HL-60 (cell line): Measurements from ENCODE around the gene SMG1.

ENCODE experiments used
- DNase-seq, 2 experiments: peaks; one replicate each; pipeline ENCODE4 v3.0.0-alpha.2; 2010 to 2020; ENCODE audit warnings: low read depth in 1 of 2, low spot score in 1 of 2
- H3K27ac ChIP-seq: fragments of 250-450 bp; sonication (Bioruptor Pico); replicated peaks from 2 replicates; pipeline ENCODE4 v1.5.1; 2020; ENCODE audit warnings: mild to moderate bottlenecking, moderate library complexity
- H3K27me3 ChIP-seq: fragments of 250-450 bp; sonication (Bioruptor Pico); 2 replicates; pipeline ENCODE4 v1.5.1; 2021; ENCODE audit warnings: mild to moderate bottlenecking, moderate library complexity; ENCODE audit not compliant: insufficient read depth, poor library complexity, severe bottlenecking
- H3K4me3 ChIP-seq: replicated peaks from 2 replicates; pipeline ENCODE4 v1.5.1; 2011; ENCODE audit warnings: mild to moderate bottlenecking, control low read depth, low read length; ENCODE audit not compliant: insufficient read depth
- GABPA ChIP-seq: IDR thresholded peaks from 2 replicates; pipeline ENCODE4 v1.6.1; 2012; ENCODE audit warnings: low read depth
- POLR2AphosphoS5 ChIP-seq: IDR thresholded peaks from 2 replicates; pipeline ENCODE4 v1.6.1; 2012; ENCODE audit warnings: low read depth
- REST ChIP-seq: IDR thresholded peaks from 2 replicates; pipeline ENCODE4 v1.6.1; 2012; ENCODE audit warnings: low read depth; ENCODE audit not compliant: insufficient replicate concordance
- SPI1 ChIP-seq: IDR thresholded peaks from 2 replicates; pipeline ENCODE4 v1.6.1; 2012; ENCODE audit warnings: low read depth, mild to moderate bottlenecking, borderline replicate concordance
- TF ChIP-seq, protein P1 (sequence below): IDR thresholded peaks from one replicate; pipeline ENCODE4 v1.5.1; 2011; ENCODE audit warnings: low read length, control low read depth, inconsistent platforms; ENCODE audit not compliant: insufficient read depth

Gene SMG1

GRCh38 chr16:18805257-18805773 is 120.9 kb downstream of the SMG1 start:
- no peak for DNase-seq
- TF ChIP-seq POLR2AphosphoS5 (no peak), SPI1 (peak; percentile 42; the same call in 1 of the 2 replicates)
- H3K4me3 ChIP-seq = no peak overlapping the region
- H3K27me3 ChIP-seq = no peaks in the 10 kb centered on the region
- peak overlapping the region; percentile 81 for H3K27ac ChIP-seq

GRCh38 chr16:18804540-18804939 is 121.7 kb downstream of the SMG1 start:
- no peak for DNase-seq
- Histone ChIP-seq H3K4me3 (no peak overlapping the region), H3K27ac (peak overlapping the region; percentile 81), H3K27me3 (no peaks in the 10 kb centered on the region)
- TF ChIP-seq, protein P1, sequence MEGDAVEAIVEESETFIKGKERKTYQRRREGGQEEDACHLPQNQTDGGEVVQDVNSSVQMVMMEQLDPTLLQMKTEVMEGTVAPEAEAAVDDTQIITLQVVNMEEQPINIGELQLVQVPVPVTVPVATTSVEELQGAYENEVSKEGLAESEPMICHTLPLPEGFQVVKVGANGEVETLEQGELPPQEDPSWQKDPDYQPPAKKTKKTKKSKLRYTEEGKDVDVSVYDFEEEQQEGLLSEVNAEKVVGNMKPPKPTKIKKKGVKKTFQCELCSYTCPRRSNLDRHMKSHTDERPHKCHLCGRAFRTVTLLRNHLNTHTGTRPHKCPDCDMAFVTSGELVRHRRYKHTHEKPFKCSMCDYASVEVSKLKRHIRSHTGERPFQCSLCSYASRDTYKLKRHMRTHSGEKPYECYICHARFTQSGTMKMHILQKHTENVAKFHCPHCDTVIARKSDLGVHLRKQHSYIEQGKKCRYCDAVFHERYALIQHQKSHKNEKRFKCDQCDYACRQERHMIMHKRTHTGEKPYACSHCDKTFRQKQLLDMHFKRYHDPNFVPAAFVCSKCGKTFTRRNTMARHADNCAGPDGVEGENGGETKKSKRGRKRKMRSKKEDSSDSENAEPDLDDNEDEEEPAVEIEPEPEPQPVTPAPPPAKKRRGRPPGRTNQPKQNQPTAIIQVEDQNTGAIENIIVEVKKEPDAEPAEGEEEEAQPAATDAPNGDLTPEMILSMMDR = no peak
- TF ChIP-seq SPI1 = no peak
- TF ChIP-seq REST = no peak
- no peak for TF ChIP-seq GABPA
- no peak for TF ChIP-seq POLR2AphosphoS5

DNA sequence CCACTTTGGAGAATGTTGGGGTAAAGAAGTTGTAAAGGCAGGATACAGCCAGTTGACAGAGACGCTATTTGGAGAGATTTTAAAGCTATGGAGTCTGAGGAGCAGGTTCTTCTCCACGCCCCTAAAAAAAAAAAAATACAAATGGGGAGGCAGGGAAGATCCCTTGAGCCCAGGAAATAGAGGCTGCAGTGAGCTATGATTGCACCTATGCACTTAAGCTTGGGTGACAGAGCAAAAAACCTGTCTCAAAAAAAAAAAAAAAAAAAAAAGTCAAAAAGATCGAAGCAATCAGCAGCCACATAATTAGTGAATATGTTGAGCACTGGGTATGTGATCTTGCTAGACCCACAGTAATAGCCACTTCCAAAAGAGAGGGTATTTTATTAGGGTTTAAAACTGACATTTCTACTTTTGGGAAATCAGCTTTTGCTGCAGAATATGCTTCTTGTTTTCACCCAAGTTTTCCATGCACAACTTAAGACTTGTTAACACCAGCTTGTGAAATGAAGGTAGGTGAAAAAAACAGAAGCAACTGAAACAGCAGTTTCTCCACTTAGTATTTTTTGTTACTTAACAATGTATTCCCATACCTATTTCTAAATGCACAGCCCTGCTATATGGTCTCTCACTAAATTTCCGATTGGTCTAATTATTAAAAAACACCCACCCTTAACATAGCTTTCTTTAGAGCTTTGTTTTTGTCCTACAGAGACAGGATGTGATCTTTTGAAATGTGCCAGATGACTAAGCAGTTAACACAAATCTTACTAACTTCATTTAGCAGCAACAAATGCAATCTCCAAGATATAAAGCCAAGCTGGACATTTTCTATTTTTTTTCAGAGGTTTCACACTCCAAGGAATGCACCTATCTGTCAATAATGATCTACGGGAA is 122.4 kb downstream of the SMG1 start:
- Histone ChIP-seq H3K4me3 (no peak overlapping the region), H3K27ac (peak overlapping the region; percentile 81), H3K27me3 (no peaks in the 10 kb centered on the region)
- no peak for TF ChIP-seq POLR2AphosphoS5
- TF ChIP-seq, protein P1 = no peak
- TF ChIP-seq GABPA = no peak
- TF ChIP-seq SPI1 = no peak
- TF ChIP-seq REST = no peak
- DNase-seq = no peak

DNA sequence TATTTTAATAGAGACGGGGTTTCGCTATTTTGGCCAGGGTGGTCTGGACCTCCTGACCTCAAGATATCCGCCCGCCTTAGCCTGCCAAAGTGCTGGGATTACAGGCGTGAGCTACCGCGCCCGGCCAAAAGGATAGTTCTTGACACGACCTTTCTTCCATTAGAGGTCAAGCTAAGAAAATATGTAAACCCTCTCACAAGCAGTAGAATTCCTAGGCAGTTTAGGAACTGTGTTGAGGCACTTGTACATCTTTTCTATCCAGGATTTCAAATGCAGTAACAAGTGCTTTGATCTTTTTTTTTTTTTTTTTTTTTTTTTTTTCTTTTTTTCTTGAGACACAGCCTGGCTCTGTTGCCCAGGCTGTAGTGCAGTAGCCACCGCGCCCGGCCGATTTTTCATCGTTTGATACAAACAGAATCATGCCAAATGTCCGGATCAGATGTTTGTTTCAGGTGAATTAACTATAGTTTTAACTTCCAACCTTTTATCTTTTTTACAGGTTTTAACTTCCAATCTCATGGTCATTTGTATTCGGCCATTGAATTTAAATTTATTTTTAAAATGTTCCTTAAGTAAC is 123.4 kb downstream of the SMG1 start:
- Histone ChIP-seq H3K4me3 (no peak overlapping the region), H3K27me3 (no peaks in the 10 kb centered on the region), H3K27ac (peak overlapping the region; percentile 81)
- TF ChIP-seq REST (no peak), POLR2AphosphoS5 (no peak), SPI1 (no peak)
- DNase-seq = no peak
